Upper lobe of left lung (tissue), 6 donors: ENCODE results near the gene SRGAP2C. TPM values are rescaled to one million over a fixed set of nuclear protein-coding genes. Genes with fewer than 3 reads are reported as not detected.
A peak's percentile ranks its signal among the peaks of the same experiment; 100 is the strongest.
"Not testable (repeated sequence)": the region's sequence is repeated elsewhere in the genome, so short reads cannot be mapped to it uniquely, and the experiment has no call there.

Source experiments
- ATAC-seq, 2 donors: fragments of 200-7000 bp; cut with Tn5 transposase; one replicate each; pipeline ENCODE4 v1.9.1; 2022; ENCODE audit warnings: mild to moderate bottlenecking in 2 of 2, moderate library complexity in 2 of 2; ENCODE audit not compliant: low FRiP score in 2 of 2
- DNase-seq, 2 donors: peaks; one replicate each; pipeline ENCODE4 v3.0.0-alpha.2; 2019 to 2020
- H3K27ac ChIP-seq, 4 donors: fragments of 200-600 bp; sonication (generic); one replicate each; pipeline ENCODE4 v1.5.1; 2016 to 2019
- H3K27me3 ChIP-seq, 4 donors: fragments of 200-600 bp; sonication (generic); one replicate each; pipeline ENCODE4 v1.5.1; 2017 to 2019
- H3K36me3 ChIP-seq, 4 donors: fragments of 200-600 bp; sonication (generic); one replicate each; pipeline ENCODE4 v1.5.1; 2016 to 2019
- H3K4me1 ChIP-seq, 4 donors: fragments of 200-600 bp; sonication (generic); one replicate each; pipeline ENCODE4 v1.5.1; 2018 to 2019
- H3K4me3 ChIP-seq, 4 donors: fragments of 200-600 bp; sonication (generic); one replicate each; pipeline ENCODE4 v1.5.1; 2017 to 2019; ENCODE audit warnings: mild to moderate bottlenecking in 2 of 4, moderate library complexity in 1 of 4
- H3K9me3 ChIP-seq, 4 donors: fragments of 200-600 bp; sonication (generic); one replicate each; pipeline ENCODE4 v1.5.1; 2018 to 2019
- WGBS, 2 donors: methylation state at CpG; one replicate each; pipeline ENCODE4 v1.1.5; 2017 to 2018; 5-methylcytosine and 5-hydroxymethylcytosine counted together
- total RNA-seq, 6 donors: library from RNA; depleted of rRNA in 4 of 6; stranded (reverse); fragments of >200 nt in 4 of 6; gene quantifications; one replicate each; pipeline versions ENCODE4 v1.1.0 to v1.2.1, GENCODE V29; 2016 to 2021
- donor health status: DM: no; HTN: no; CAD: no; lungs with moderate emphysema.
- donor health status: DM: no; HTN: yes; CAD: no; lungs with severe emphysema.

Gene SRGAP2C
- total RNA-seq, 6 donors from 2014 or later = 16.0 to 37.8 (median 35.8) TPM

DNA sequence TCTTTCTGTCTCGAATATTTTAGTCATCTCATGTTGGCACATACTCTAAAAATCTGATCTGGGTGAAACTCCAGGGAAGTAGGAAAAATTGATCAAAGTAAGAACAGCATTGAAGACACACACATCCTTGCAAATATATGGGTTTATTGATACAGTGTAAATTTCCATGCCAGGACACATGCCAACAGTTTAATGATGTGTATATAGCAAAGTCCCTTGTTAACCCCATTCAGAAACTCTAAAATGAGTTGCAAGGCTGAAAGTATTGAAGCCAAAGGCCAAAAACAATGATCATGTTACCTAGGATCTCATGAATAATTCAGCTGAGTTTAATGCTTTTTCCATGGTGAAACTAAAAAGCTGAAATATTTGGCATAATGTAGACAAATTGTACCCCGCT, 61.6 kb downstream of the SRGAP2C start:
- not testable (repeated sequence) for H3K27me3 ChIP-seq, H3K4me3 ChIP-seq, H3K27ac ChIP-seq, ATAC-seq, H3K36me3 ChIP-seq, H3K4me1 ChIP-seq, H3K9me3 ChIP-seq, DNase-seq
- 100% methylated on average over 1 of the region's 2 CpGs; no CpG with 5 or more reads in 1 of the 2 donors for WGBS, 2 donors

DNA sequence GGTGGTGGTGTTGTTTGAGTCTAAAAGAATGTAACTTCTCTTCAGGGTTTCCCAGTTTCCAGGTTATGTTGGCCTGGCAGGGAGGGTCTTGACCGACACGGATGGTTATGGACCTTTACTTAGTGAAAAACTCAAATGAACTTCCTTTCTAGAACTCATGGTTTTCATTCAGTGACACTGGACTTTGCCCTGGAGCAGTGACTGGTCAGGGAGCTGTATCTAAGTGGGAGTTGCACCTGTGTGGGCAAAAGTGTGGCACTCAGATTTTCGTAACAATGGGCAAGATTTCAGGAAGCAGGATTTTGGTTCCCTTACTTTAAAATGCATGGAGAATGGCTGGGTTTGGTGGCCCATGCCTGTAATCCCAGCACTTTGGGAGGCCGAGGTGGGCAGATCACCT, 67.9 kb downstream of the SRGAP2C start:
- H3K9me3 ChIP-seq, ATAC-seq, H3K36me3 ChIP-seq, H3K27me3 ChIP-seq, DNase-seq, H3K4me1 ChIP-seq, H3K27ac ChIP-seq, H3K4me3 ChIP-seq: not testable (repeated sequence)
- no CpG with 5 or more reads among the region's 4 CpGs for WGBS, 2 donors

DNA sequence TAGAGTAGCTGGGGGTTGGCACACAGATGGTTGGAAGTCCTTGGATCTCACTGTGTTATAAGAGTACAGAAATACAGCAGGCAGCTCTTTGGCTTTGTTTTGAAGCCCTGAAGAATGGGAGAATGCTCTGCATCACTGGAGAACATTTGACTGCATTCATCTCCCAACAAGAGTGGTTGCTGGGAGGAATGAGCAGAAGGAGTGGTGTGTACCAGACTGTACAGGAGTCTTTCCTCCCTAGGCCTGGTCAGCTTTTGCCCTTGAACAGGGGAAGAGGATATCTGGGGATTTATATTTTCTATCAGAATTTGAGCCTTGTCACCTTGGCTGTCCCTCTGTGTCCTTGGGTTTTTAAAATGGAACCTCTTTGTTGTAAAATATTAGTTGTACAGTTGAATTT, 69.8 kb downstream of the SRGAP2C start:
- H3K27ac ChIP-seq, ATAC-seq, DNase-seq: not testable (repeated sequence)

DNA sequence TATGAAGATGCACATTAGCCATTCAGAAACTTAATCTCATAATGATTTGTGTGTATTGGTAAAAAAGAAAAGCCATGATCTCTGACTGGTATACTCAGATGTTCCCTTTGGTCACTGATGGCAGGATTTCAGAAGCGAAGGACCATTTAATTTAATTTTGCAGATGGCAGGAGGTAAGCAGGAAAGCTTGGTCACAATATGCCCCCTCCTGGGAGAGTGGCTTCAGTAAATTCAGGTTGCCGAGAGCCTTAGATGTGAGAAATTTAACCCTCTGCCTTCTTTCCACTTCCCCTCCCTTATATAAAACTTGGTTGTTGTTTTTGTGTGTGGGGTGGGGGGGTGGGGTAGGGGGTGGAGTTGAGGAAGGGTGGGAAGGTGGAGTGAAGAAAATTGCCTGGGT, 72.9 kb downstream of the SRGAP2C start:
- ATAC-seq, DNase-seq, H3K9me3 ChIP-seq, H3K4me3 ChIP-seq, H3K27me3 ChIP-seq, H3K36me3 ChIP-seq, H3K27ac ChIP-seq, H3K4me1 ChIP-seq: not testable (repeated sequence)
- WGBS, 2 donors = no CpG with 5 or more reads among the region's 2 CpGs

More for the DNA sequence above, 69.8 kb downstream of the SRGAP2C start:
- H3K9me3 ChIP-seq, H3K4me1 ChIP-seq, H3K27me3 ChIP-seq, H3K4me3 ChIP-seq, H3K36me3 ChIP-seq: not testable (repeated sequence)

DNA sequence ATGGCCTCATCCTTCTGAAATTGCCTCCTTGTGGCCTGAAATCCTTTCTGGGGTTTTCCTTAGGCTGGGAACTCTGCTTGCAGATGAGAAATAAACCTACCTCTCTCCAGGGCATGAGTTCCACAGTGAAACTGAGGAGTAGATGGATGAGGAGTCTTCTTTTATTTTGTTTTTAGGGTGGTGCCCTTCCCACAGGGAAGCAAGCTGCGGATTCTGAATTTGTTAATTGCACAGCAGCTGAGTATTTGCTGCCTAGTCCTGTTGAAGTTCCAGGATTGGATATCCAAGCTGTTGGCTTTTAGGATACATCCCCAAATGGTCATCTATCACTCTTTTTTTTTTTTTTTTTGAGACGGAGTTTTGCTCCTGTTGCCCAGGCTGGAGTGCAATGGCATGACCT, 73.4 kb downstream of the SRGAP2C start:
- ATAC-seq, H3K36me3 ChIP-seq, H3K27me3 ChIP-seq, DNase-seq, H3K9me3 ChIP-seq, H3K4me3 ChIP-seq, H3K4me1 ChIP-seq, H3K27ac ChIP-seq: not testable (repeated sequence)
- WGBS, 2 donors = no CpG with 5 or more reads among the region's 2 CpGs

DNA sequence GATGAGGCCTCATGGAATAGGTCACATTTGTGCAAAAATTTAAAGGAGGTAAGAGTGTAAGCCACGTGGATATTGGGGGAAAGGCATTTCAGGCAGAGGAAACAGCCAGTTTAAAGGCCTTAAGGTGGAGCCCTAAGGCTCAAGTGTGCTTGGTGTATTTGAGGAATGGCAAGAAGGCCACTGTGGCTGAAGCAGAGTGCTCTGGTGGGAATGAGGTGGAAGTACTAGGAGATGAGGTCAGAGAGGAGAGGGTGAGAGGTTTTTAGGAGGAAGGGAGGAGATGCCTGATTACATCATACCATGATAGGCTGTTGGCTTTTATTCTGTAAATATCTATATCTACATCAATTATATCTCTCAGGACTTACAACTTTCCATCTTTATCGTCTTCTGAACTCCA, 75.4 kb downstream of the SRGAP2C start:
- H3K9me3 ChIP-seq, H3K27ac ChIP-seq, DNase-seq, H3K4me1 ChIP-seq, H3K27me3 ChIP-seq, H3K36me3 ChIP-seq, H3K4me3 ChIP-seq: not testable (repeated sequence)
- WGBS, 2 donors = 49 to 57% methylated on average over 2 of the region's 2 CpGs
- peak in 1 of 2 donors; percentile 40 for ATAC-seq

DNA sequence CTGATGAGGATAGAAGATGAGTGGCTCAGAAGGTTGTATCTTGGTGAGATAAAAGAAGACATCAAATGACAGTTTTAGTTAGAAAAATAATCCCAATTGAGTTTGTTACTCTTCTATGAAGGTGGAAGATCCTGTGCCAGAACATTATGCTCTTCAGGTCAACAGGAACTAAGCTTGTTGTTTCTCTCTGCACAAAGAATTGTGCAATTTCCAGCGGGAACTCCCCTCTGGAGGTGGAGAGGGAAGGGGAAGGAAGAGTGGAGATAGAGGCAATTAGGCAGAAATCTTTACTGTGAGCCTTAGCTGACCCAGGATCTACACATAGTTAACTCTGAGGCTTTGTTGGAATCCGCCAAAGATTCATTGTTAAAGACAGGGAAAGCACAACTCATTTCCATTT, 77.4 kb downstream of the SRGAP2C start:
- not testable (repeated sequence) for H3K27me3 ChIP-seq, H3K36me3 ChIP-seq, H3K27ac ChIP-seq, DNase-seq, H3K9me3 ChIP-seq, H3K4me1 ChIP-seq, H3K4me3 ChIP-seq
- WGBS, 2 donors = 57% methylated on average over 1 of the region's 2 CpGs; no CpG with 5 or more reads in 1 of the 2 donors
- ATAC-seq = peak in 1 of 2 donors; percentile 65

DNA sequence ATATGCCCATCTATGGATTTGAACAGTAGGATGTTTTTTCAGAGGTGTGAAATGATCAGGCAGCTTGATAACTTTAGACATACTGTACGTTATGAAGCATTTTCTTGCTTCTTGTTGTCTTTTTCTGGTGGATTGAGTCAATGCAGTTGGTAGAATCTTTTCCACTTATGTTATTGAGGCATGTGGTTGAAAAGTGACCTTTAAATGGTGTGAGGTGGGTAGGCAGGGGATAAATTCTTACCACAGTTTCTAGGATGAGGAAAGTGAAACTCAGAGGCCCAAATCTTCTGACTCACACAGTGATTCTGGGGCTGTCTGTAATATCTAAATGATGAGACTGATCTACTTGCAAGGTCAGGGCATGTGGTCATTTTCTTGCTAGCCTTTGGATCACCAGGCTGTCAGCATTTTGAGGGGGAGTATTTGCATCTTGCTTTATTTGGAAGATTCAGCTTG, 79.0 kb downstream of the SRGAP2C start:
- not testable (repeated sequence) for H3K4me1 ChIP-seq, H3K4me3 ChIP-seq, H3K27me3 ChIP-seq, H3K9me3 ChIP-seq, H3K36me3 ChIP-seq, H3K27ac ChIP-seq, DNase-seq
- peak in 1 of 2 donors; percentile 88 for ATAC-seq
- WGBS, 2 donors = no CpG with 5 or more reads among the region's 1 CpG

DNA sequence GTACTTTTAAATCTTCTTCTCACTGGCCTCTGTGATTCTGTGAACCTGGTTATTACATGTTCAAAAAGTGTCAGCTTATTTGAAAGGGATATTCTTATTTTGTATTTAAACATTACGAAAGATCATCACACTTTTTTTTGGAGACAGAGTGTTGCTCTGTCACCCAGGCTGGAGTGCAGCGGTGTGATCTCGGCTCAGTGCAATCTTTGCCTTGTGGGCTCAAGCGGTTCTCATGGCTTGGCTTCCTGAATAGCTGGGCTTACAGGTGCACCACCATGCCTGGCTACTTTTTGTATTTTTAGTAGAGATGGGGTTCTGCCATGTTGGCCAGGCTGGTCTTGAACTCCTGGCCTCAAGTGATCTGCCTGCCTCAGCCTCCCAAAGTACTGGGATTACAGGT, 82.3 kb downstream of the SRGAP2C start:
- not testable (repeated sequence) for DNase-seq, H3K27ac ChIP-seq, H3K4me3 ChIP-seq, H3K36me3 ChIP-seq, ATAC-seq, H3K27me3 ChIP-seq, H3K9me3 ChIP-seq, H3K4me1 ChIP-seq
- no CpG with 5 or more reads among the region's 4 CpGs for WGBS, 2 donors

DNA sequence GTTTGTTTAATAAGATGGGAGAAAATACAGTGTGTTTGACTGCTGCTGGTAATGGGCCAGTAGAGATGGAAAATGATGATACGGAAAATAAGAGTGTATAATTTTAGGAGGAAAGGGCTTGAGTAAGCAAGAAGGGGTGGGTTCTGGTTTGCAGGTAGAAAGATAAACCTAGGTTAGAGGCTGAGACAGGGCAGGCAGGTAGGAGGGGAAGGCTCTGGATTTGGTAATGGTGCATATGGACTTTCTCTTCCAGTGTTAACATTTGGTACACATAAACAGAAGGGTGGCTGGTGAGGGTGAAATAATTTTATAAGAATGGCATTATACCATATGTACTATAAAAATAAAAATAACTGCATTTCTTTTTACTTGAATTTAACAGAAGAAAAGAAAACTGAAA, 84.5 kb downstream of the SRGAP2C start:
- H3K4me1 ChIP-seq, H3K4me3 ChIP-seq, DNase-seq, H3K9me3 ChIP-seq, H3K36me3 ChIP-seq, H3K27me3 ChIP-seq, H3K27ac ChIP-seq, ATAC-seq: not testable (repeated sequence)
- no CpG with 5 or more reads among the region's 1 CpG for WGBS, 2 donors

DNA sequence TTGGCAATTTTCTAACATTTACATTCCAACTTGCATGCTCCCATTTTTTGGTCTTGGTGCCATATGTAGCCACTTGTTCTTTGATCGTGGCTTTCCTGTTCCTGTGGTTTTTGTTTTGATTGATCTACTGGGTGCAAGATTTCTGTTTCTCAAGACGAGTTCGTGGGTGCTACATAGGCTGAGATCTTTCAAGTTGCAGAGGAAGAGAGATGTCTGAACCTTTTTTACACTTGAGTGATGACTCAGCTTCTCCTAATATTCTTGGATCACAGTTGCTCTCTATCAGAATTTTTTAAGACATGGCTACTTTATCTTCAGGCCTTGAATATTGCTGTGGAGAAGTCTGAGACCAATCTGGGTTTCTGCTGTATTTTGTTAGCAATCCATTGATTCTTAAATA, 85.2 kb downstream of the SRGAP2C start:
- H3K36me3 ChIP-seq, H3K9me3 ChIP-seq, H3K27me3 ChIP-seq, H3K27ac ChIP-seq, DNase-seq, H3K4me3 ChIP-seq, H3K4me1 ChIP-seq: not testable (repeated sequence)
- WGBS, 2 donors = 13% methylated on average over 1 of the region's 3 CpGs; no CpG with 5 or more reads in 1 of the 2 donors
- ATAC-seq = peak in 1 of 2 donors; percentile 66

DNA sequence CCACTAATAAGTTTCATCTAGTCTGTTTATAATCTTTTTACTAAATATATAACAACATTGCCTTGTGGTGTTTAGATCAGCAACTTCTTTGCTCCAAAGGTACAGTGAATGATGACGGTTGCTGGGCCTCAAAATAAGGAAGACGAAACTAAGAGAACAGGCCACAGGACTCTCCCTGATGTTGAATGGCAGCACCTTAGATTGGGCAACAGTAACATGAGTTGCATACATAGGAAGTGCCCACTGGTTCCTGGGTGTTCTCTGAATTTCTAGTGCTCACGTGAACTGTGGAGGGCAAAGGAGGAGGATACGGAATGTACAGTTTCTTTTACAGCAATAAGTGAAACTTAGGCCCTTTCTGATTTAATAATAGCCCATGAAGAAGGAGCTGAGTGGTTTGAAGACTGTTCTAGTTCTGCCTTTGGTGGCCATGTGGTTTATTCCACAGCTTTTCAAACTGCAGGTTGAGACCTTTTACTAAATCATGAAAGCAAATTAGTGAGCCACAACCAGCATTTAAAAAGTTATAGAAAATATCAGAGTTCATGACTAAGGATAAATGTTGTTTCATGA, 86.5 kb downstream of the SRGAP2C start:
- not testable (repeated sequence) for H3K4me1 ChIP-seq, H3K9me3 ChIP-seq, H3K36me3 ChIP-seq, H3K4me3 ChIP-seq, H3K27ac ChIP-seq, H3K27me3 ChIP-seq, DNase-seq
- peak in 1 of 2 donors; percentile 87 for ATAC-seq
- 77% methylated on average over 2 of the region's 4 CpGs; no CpG with 5 or more reads in 1 of the 2 donors for WGBS, 2 donors

DNA sequence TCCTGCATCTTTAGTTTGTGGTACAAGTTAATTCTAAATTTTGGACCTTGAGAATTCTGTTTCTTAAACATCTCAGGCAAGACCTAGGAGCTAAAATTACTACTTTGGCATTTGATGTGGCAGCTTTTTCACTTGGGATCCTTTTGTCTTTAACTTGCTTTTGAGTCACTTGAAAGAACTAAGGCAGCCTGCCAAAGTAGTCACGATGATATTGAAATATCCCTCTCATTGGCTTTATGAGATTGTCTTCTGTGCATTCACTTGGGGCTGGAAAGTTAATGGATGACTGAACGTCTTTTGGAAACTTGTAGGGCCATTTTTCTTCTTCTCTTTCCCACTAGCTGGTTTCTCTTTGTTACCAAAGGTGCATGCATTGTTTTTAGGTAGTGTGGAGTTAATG, 90.7 kb downstream of the SRGAP2C start:
- 50 to 72% methylated on average over 1 to 2 of the region's 2 CpGs for WGBS, 2 donors
- not testable (repeated sequence) for H3K27ac ChIP-seq, ATAC-seq, DNase-seq, H3K27me3 ChIP-seq, H3K4me1 ChIP-seq, H3K36me3 ChIP-seq, H3K9me3 ChIP-seq, H3K4me3 ChIP-seq

DNA sequence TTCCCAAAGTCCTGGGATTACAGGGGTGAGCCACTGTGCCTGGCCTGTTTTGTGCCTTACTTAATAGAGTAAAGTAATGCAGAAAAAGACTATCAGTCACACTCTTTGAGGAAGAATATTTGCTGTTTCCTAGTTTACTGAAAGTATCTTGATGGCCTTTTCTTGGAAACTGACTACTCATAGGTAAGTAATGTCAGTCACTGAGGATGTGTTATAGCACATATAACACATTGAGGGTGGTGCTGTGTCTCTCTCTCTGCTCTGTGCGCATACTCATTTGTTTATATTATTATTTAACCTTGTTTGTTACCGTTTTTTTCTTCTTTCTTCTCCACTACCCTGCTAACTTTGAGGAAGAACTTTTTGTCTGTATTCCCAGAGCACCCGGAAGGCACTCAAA, 93.4 kb downstream of the SRGAP2C start:
- ATAC-seq, DNase-seq, H3K27ac ChIP-seq, H3K27me3 ChIP-seq, H3K4me3 ChIP-seq, H3K4me1 ChIP-seq, H3K36me3 ChIP-seq, H3K9me3 ChIP-seq: not testable (repeated sequence)
- WGBS, 2 donors = no CpG with 5 or more reads among the region's 3 CpGs
